ENCODE results near the gene SLC22A5.
"Not testable (repeated sequence)": the region's sequence is repeated elsewhere in the genome, so short reads cannot be mapped to it uniquely, and the experiment has no call there.

The SLC22A5 gene

GRCh38 chr5:132410451-132411303 lies 41.2 kb downstream of the SLC22A5 start:
- H3K9ac ChIP-seq = peak overlapping the region; percentile 91
- TF ChIP-seq, protein P1, sequence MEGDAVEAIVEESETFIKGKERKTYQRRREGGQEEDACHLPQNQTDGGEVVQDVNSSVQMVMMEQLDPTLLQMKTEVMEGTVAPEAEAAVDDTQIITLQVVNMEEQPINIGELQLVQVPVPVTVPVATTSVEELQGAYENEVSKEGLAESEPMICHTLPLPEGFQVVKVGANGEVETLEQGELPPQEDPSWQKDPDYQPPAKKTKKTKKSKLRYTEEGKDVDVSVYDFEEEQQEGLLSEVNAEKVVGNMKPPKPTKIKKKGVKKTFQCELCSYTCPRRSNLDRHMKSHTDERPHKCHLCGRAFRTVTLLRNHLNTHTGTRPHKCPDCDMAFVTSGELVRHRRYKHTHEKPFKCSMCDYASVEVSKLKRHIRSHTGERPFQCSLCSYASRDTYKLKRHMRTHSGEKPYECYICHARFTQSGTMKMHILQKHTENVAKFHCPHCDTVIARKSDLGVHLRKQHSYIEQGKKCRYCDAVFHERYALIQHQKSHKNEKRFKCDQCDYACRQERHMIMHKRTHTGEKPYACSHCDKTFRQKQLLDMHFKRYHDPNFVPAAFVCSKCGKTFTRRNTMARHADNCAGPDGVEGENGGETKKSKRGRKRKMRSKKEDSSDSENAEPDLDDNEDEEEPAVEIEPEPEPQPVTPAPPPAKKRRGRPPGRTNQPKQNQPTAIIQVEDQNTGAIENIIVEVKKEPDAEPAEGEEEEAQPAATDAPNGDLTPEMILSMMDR (conservative IDR thresholded peaks at IDR 0.05; ENCODE audit: low read depth, low read length) = peak; percentile 60
- peaks cover 59% of the 10 kb centered on the region for H3K4me1 ChIP-seq (ENCODE audit: low read depth, poor library complexity, severe bottlenecking)
- peak overlapping the region; percentile 95 for H3K4me2 ChIP-seq
- H2AFZ ChIP-seq (ENCODE audit: low read depth) = peak overlapping the region; percentile 83
- H3K27me3 ChIP-seq (ENCODE audit: insufficient read depth, low read depth) = no peaks in the 10 kb centered on the region
- peak overlapping the region; percentile 96 for H3K27ac ChIP-seq
- H3K79me2 ChIP-seq (ENCODE audit: insufficient read depth, low read depth) = peaks cover 26% of the 10 kb centered on the region
- H3K4me3 ChIP-seq (IDR thresholded peaks at IDR 0.05; ENCODE audit: insufficient read depth, low read depth, low read length) = no peak overlapping the region
- H4K20me1 ChIP-seq (ENCODE audit: insufficient read depth) = no peaks in the 10 kb centered on the region
- no peaks in the 10 kb centered on the region for H3K36me3 ChIP-seq (ENCODE audit: insufficient read depth)

DNA sequence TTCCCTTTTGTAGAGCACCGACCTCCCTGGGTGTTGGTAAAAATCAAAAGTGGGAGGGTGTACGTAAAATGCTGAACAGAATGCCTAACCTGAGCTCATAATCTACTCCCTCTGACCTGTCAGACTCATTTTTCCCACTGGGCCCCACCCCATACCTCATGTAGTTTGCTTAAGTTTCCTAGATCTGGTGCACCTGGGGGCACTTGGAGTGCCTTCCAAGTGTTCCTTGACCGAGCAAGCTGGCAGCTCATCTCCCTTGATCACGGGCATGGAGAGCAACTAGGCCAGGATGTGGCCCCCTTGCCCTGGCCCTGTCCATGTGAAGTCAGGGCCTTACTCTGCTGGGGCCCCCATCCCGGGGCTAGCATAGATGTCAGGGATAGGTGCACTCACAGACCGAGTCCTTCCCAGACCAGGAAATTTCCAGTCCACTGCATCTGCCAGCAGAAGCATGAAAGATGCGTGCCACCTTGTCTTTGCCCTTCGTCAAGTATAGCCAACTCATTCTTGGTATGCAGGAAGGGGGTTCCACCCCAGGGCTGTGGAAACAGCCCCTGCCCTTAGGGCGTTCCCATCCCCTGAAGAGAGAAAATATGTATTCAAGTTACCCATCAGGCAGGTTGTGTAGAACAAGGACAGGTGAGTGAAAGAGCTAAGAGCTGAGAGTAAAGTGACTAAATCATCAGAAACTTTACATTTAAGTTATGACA lies 41.9 kb downstream of the SLC22A5 start:
- H3K9ac ChIP-seq = peak overlapping the region; percentile 91
- peak overlapping the region; percentile 96 for H3K27ac ChIP-seq
- H3K27me3 ChIP-seq (ENCODE audit: insufficient read depth, low read depth) = no peaks in the 10 kb centered on the region
- no peaks in the 10 kb centered on the region for H4K20me1 ChIP-seq (ENCODE audit: insufficient read depth)
- no peak overlapping the region for H3K4me3 ChIP-seq (IDR thresholded peaks at IDR 0.05; ENCODE audit: insufficient read depth, low read depth, low read length)
- peak overlapping the region; percentile 95 for H3K4me2 ChIP-seq
- no peaks in the 10 kb centered on the region for H3K36me3 ChIP-seq (ENCODE audit: insufficient read depth)
- peak overlapping the region; percentile 83 for H2AFZ ChIP-seq (ENCODE audit: low read depth)
- peaks cover 33% of the 10 kb centered on the region for H3K79me2 ChIP-seq (ENCODE audit: insufficient read depth, low read depth)
- TF ChIP-seq, protein P1 (conservative IDR thresholded peaks at IDR 0.05; ENCODE audit: low read depth, low read length) = 0 out of 2 replicates have a peak, but pooled peaks have one; percentile 24
- peaks cover 66% of the 10 kb centered on the region for H3K4me1 ChIP-seq (ENCODE audit: low read depth, poor library complexity, severe bottlenecking)

GRCh38 chr5:132413567-132413966 lies 44.1 kb downstream of the SLC22A5 start:
- Histone ChIP-seq H3K4me2 (peak overlapping the region; percentile 95), H3K27ac (peak overlapping the region; percentile 96), H3K27me3 (ENCODE audit: insufficient read depth, low read depth) (no peaks in the 10 kb centered on the region), H3K4me3 (IDR thresholded peaks at IDR 0.05; ENCODE audit: insufficient read depth, low read depth, low read length) (no peak overlapping the region), H3K36me3 (ENCODE audit: insufficient read depth) (no peaks in the 10 kb centered on the region), H3K4me1 (ENCODE audit: low read depth, poor library complexity, severe bottlenecking) (peaks cover 79% of the 10 kb centered on the region), H4K20me1 (ENCODE audit: insufficient read depth) (no peaks in the 10 kb centered on the region), H3K9ac (no peak overlapping the region), H2AFZ (ENCODE audit: low read depth) (no peak overlapping the region), H3K79me2 (ENCODE audit: insufficient read depth, low read depth) (peaks cover 38% of the 10 kb centered on the region)
- TF ChIP-seq, protein P1 (conservative IDR thresholded peaks at IDR 0.05; ENCODE audit: low read depth, low read length) = no peak

GRCh38 chr5:132414634-132415378 lies 45.3 kb downstream of the SLC22A5 start:
- Histone ChIP-seq H2AFZ (ENCODE audit: low read depth) (no peak overlapping the region), H3K27me3 (ENCODE audit: insufficient read depth, low read depth) (no peaks in the 10 kb centered on the region), H3K36me3 (ENCODE audit: insufficient read depth) (no peaks in the 10 kb centered on the region), H4K20me1 (ENCODE audit: insufficient read depth) (no peaks in the 10 kb centered on the region), H3K4me3 (IDR thresholded peaks at IDR 0.05; ENCODE audit: insufficient read depth, low read depth, low read length) (no peak overlapping the region), H3K79me2 (ENCODE audit: insufficient read depth, low read depth) (peaks cover 38% of the 10 kb centered on the region), H3K9ac (no peak overlapping the region), H3K4me2 (peak overlapping the region; percentile 95), H3K27ac (peak overlapping the region; percentile 63), H3K4me1 (ENCODE audit: low read depth, poor library complexity, severe bottlenecking) (peaks cover 79% of the 10 kb centered on the region)
- TF ChIP-seq, protein P1 (conservative IDR thresholded peaks at IDR 0.05; ENCODE audit: low read depth, low read length) = no peak

DNA sequence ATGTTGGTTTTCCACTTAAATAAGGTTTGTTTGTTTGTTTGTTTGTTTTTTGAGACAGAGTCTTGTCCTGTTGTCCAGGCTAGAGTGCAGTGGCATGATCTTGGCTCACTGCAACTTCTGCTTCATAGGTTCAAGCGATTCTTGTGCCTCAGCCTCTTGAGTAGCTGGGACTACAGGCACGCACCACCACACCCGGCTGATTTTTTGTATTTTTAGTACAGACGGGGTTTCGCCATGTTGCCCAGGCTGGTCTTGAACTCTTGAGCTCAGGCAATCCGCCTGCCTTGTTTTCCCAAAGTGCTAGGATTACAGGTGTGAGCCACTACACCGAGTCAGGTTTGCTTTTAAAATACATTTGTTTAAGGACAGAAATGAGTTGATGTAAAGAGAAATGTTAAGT lies 46.0 kb downstream of the SLC22A5 start:
- peak overlapping the region; percentile 95 for H3K4me2 ChIP-seq
- peak overlapping the region; percentile 63; the same call in 1 of the 2 replicates for H3K27ac ChIP-seq
- H4K20me1 ChIP-seq (ENCODE audit: insufficient read depth); H3K4me3 ChIP-seq (IDR thresholded peaks at IDR 0.05; ENCODE audit: insufficient read depth, low read depth, low read length); H3K9ac ChIP-seq; H3K36me3 ChIP-seq (ENCODE audit: insufficient read depth); H2AFZ ChIP-seq (ENCODE audit: low read depth); H3K27me3 ChIP-seq (ENCODE audit: insufficient read depth, low read depth): not testable (repeated sequence)
- peaks cover 38% of the 10 kb centered on the region for H3K79me2 ChIP-seq (ENCODE audit: insufficient read depth, low read depth)
- H3K4me1 ChIP-seq (ENCODE audit: low read depth, poor library complexity, severe bottlenecking) = peaks cover 84% of the 10 kb centered on the region

Measured in KMS-11 (cell line).